NCI-H128 (cell line): ENCODE measurements around the gene LLGL1.

Experiments
- DNase-seq: peaks from one replicate; lab custom pipeline; 2025; ENCODE audit not compliant: unreplicated experiment; lab: John Stamatoyannopoulos, UW

The LLGL1 gene

GRCh38 chr17:18229254-18229653, 3.8 kb downstream of the LLGL1 start:
- DNase-seq: no peak

DNA sequence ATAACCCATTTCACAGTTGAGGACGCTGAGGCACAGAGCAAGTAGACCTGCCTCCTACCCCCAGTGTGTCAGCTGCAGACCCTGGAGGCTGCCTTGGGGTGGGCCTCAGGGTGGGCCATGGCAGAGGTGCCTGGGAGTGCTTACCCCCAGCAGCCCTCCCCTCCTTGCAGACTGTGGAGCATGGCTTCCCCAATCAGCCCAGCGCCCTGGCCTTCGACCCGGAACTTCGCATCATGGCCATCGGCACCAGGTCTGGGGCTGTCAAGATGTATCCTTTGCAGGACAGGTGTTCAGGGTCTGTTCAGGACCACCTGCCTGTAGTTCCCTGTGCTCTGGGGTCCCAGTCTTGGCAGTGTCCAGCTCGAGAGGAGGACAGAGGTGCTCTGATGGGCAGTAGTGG, 4.3 kb downstream of the LLGL1 start:
- no peak for DNase-seq

- DNase-seq: no peak
Measured at GRCh38 chr17:18230288-18231141, 5.1 kb downstream of the LLGL1 start.

GRCh38 chr17:18231164-18231563, 5.7 kb downstream of the LLGL1 start:
- no peak for DNase-seq

DNA sequence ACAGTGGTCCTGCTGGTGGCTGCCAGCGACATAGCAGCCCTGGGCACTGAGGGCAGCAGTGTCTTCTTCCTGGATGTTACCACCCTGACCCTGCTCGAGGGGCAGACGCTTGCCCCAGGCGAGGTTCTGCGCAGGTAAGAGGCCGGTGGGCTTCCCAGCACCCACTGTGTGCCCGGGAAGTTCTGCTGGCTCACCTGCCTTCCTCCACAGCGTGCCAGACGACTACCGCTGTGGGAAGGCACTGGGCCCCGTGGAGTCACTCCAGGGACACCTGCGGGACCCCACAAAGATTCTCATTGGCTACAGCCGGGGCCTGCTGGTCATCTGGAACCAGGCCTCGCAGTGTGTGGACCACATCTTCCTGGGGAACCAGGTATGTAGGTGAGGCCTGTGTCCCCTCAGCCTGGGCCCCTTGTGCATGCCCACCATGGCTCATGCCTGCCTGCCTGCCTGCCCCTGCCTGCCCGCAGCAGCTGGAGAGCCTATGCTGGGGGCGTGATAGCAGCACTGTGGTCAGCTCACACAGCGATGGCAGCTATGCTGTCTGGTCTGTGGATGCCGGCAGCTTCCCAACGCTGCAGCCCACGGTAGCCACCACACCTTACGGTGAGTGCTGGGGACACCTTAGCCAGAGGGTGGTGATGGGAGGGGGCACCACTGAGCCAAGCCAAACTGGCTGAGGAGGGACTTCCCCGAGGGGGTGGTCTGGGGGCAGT, 8.5 kb downstream of the LLGL1 start:
- DNase-seq: no peak

GRCh38 chr17:18234853-18235380, 9.5 kb downstream of the LLGL1 start:
- no peak for DNase-seq

DNA sequence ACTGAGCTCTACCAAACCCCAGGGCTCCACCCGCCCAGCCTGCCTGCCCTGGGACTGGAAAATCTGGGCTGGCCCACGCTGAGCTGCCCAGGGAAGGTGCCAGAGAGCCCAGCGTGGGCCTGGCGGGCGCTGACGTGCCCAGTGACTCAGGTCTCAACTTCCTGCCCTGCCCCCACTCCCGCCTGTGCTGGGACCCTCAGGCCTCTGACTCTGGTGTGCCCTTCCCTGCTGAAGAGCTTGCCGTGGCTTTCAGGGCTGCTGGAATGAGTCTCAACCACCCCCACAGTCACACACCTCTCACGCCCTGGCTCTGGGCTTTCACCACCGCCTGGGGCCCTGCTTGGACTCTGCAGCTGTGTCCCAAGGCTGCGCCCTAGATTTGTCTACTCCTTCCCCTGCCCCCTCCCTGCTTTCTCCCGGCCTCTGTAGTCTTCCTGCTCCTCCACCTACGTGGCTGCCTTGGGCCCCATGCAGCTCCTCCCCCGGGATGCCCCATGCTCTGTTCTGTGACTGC, 10.4 kb downstream of the LLGL1 start:
- no peak for DNase-seq

DNA sequence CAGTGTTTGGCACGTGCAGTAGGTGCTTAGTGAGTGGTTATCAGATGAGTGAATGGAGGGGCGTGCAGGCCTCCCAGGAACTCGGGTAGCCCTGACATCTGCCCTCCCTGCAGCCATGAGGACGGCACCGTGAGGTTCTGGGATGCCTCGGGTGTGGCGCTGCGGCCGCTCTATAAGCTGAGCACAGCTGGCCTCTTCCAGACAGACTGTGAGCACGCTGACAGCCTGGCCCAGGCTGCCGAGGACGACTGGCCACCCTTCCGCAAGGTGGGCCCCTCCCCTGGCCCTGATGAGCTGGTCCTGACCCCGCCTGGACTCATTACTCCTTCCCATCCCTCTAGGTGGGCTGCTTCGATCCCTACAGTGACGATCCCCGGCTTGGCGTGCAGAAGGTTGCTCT, 11.1 kb downstream of the LLGL1 start:
- no peak for DNase-seq

DNA sequence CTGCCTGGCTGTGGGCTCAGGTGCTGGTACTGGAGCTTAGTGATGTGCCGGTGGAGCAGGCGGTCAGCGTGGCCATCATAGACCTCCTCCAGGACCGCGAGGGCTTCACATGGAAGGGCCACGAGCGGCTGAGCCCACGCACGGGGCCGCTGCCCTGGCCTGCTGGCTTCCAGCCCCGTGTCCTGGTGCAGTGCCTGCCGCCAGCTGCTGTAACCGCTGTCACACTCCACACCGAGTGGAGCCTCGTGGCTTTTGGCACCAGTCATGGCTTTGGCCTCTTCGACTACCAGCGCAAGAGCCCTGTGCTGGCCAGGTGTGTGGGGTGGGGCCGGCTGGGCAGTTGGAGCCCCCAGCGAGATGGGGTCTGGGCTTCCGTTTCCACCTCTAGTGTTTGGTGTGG, 12.0 kb downstream of the LLGL1 start:
- DNase-seq: no peak

- DNase-seq: no peak
Measured at GRCh38 chr17:18238299-18238698, 12.9 kb downstream of the LLGL1 start.

GRCh38 chr17:18240449-18240848, 15.0 kb downstream of the LLGL1 start:
- DNase-seq: no peak

DNA sequence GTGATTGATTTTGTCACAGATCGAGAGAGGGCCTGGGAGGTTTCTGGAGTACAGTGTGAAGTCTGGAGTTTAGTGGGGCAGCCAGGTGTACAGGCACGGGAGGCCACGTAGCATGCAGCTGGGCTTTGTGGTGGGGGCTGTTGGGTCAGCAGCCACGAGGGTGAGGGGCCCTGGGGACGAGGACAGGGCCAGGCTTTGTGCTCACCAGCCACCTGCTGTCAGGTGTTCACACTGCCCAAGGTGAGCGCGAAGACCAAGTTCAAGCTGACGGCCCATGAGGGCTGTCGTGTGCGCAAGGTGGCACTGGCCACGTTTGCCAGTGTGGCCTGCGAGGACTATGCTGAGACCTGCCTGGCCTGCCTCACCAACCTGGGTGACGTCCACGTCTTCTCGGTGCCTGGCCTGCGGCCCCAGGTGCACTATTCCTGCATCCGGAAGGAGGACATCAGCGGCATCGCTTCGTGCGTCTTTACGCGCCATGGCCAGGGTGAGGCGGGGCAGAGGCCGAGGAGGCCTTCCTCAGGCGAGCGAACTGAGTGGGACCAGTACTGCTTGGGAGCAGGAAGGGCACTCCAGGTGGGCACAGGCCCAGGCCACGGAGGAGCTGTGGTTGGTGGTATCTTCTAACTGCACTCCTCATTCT, 15.9 kb downstream of the LLGL1 start:
- no peak for DNase-seq

GRCh38 chr17:18245038-18245776, 19.8 kb downstream of the LLGL1 start:
- no peak for DNase-seq

DNA sequence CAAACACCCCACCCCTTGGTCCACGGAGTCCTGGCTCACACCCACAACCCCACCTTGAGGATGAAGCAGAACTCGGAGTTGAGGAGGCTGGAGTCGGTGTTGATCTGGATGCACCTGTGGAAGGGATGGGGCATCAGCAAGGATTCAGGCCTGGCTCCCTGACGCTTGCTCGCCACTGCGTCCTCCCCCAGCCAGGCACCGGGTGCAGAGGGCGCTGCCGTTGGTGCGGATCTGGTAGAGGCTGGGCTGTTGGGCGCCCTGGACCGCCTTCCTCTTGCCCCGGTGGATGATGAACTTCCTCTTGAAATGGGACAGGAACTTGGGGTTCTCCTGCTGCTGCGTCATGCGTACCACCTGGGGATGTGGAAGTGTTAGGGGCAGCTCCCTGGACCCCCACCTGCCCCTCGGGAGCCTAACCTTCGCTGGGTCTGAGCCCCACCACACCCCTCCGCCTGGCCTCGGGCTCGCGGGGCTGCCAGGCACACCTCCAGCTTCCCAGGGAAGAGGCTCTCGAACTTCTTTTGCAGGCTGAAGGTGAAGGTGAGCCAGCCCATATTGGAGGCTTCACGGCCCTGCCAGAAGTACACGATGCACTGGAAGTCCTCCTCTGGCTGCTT, 20.8 kb downstream of the LLGL1 start:
- no peak for DNase-seq

DNA sequence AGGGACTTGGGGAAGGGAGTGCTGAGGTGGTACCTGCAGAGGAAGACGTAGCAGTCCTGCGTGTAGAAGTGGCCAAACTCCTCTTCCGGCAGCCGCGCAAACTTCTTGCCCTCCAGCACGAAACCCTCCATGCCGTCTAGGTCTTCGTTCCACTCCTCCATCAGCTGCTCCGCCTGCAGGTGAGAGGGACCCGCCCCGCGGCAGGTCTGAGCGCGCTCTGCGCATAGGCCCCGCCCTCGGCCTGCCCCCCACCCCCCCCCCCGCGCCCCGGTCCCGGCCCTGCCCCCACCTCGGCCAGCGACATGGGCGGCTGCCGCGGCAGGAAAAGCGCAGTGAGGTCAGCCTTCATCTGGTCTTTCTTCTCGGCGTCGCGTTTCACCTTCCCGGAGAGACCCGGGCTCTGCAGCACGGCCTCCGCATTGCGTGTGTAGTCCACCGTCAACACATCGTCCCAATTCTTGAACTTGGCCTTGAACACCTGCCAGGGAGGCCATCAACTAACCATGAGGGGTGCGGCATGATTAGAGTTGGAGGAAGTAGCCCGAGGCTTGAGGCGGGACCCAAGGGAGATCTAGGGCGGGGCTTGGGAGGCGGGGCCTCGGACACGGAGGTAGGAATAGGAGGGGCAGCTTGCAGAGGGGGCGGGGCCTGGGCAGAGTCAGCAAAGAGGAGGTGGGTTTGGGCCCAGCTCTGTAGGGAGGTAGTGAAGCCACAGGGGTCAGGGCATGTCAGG, 21.6 kb downstream of the LLGL1 start:
- peak; percentile 67 for DNase-seq

DNA sequence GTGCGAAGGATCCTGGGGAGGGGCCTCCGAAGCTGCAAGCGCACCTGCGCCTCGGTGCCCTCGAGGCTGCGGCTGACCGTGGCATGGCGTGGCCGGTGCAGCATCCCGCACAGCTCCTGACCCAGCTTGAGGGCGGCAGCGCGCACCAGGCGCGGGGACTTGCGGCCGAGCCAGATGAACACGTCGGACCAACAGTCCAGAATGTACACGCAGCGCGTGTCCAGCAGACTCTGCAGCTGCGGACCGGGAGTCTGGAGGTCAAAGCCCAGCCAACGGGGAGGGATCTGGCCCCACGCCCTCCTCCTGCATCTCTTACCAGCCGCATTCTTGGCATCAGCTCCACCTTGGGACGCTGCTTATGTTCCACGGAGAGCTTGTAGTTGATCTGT, 22.2 kb downstream of the LLGL1 start:
- DNase-seq: no peak

- peak; percentile 57 for DNase-seq
Measured at GRCh38 chr17:18248300-18248731, 22.9 kb downstream of the LLGL1 start.

- DNase-seq: no peak
Measured at GRCh38 chr17:18248811-18249210, 23.4 kb downstream of the LLGL1 start.

DNA sequence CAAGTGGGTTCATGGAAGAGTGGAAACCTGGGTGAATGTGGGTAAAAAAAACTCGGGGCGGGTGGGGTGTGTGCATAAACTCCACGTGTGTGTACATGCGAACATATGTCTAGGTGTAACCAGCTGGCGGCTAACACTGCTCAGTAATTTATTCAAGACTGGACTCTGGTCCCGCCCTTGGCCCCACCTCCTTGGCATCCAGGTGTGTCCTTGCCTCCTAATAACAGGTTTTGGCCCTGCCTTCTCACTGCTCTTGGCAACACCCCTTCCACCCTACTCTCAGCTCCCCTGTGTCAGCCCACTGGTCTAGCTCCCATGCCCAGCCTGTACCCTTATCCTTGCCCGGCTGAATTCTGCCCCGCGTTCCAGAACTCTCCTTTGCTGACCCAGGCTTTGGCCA, 24.8 kb downstream of the LLGL1 start:
- no peak for DNase-seq

GRCh38 chr17:18250708-18251107, 25.3 kb downstream of the LLGL1 start:
- DNase-seq: no peak
